ENCODE measurements around the gene GOLGA8N.

The GOLGA8N gene

DNA sequence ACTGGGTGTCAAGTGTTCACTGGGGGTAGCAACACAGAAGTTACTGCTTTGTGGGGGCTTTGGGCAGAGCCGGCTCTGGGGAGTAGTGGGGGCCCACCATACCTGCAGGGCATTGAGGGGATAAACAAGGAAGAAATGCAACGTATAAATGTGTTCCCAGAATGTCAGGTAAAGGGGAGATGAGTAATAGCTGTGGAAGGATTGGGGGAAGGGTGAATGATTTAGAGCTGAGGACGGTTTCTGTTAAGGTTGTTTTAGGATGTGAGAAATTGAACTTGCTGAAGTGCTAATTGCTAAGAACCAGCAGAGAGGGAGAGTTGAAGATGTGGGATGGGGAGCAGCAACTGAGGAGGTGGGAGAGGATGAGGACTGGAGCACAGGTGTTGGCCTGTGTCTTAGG lies 58.9 kb downstream of the GOLGA8N start:
- no peak for DNase-seq

DNA sequence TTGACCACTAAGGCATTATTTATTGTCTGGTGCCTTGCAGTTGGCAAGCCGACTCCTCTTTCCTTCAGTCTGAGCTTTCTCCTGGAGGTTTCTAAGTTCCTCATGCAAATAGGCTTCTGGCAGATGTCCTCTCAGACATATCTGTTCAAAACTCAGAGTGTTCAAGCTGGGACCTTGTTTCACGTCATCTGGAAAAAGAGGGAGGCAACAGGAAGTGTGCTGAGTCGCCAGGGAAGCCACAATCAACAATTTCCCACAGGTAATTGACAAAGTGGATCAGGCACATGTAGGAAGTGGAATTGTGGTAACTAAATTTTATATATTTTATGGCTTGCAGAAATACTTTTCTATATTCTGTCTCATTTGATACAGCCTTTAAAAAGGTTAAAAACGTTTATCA lies 62.8 kb downstream of the GOLGA8N start:
- no peak for DNase-seq

DNA sequence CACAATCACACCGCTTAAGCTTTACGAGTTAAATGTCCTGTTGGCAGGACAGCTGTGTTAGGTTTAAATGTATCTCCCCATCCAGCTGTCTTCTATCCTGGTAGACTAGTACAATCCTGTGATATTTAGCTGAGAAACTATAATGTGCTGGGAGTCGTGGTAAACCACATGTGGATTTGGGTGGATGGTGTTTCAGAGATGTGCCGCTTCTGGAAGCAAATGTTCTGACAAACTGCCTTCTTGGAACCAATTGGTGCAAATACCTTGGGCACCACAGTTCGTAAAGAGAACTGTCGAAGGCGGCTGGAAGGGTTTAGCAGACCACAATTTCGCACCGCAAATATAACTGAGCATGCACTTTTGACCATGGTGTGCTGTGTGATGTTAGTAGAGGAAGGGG lies 63.2 kb downstream of the GOLGA8N start:
- DNase-seq = no peak
